Mesenchymal stem cell (in vitro differentiated cells and primary cell): ENCODE results near the gene PIBF1.
"Not testable (repeated sequence)": the region's sequence is repeated elsewhere in the genome, so short reads cannot be mapped to it uniquely, and the experiment has no call there.

Experiments
- DNase-seq: peaks from one replicate; pipeline ENCODE4 v3.0.0-alpha.2; 2013
- H2AFZ ChIP-seq: one replicate; pipeline ENCODE4 v1.6.1; 2013; ENCODE audit warnings: low read depth, mild to moderate bottlenecking, control low read depth, inconsistent platforms, low read length, moderate library complexity
- H2AK5ac ChIP-seq: 2 replicates; pipeline ENCODE4 v1.6.1; 2013; ENCODE audit warnings: low read length, moderate library complexity, mild to moderate bottlenecking, inconsistent platforms; ENCODE audit not compliant: severe bottlenecking
- H2BK120ac ChIP-seq: one replicate; pipeline ENCODE4 v1.6.1; 2013; ENCODE audit warnings: low read depth, mild to moderate bottlenecking, inconsistent platforms, low read length, moderate library complexity
- H2BK12ac ChIP-seq, 2 experiments: one replicate each; pipeline ENCODE4 v1.6.1; 2013; ENCODE audit warnings: inconsistent platforms in 2 of 2, low read length in 2 of 2, mild to moderate bottlenecking in 2 of 2, moderate library complexity in 2 of 2, control low read depth in 1 of 2
- H2BK15ac ChIP-seq: one replicate; pipeline ENCODE4 v1.6.1; 2013; ENCODE audit warnings: mild to moderate bottlenecking, low read depth, inconsistent platforms; ENCODE audit not compliant: poor library complexity, severe bottlenecking
- H2BK5ac ChIP-seq: 2 replicates; pipeline ENCODE4 v1.6.1; 2013; ENCODE audit warnings: low read depth, mild to moderate bottlenecking, low read length, control low read depth, inconsistent platforms; ENCODE audit not compliant: poor library complexity, severe bottlenecking
- H3K14ac ChIP-seq, 2 experiments: one replicate each; pipeline ENCODE4 v1.6.1; 2013; ENCODE audit warnings: inconsistent platforms in 2 of 2, low read length in 2 of 2, control low read depth in 1 of 2, mild to moderate bottlenecking in 1 of 2, moderate library complexity in 1 of 2
- H3K18ac ChIP-seq, 2 experiments: one replicate each; pipeline ENCODE4 v1.6.1; 2013; ENCODE audit warnings: inconsistent platforms in 2 of 2, low read length in 2 of 2, control low read depth in 1 of 2, low read depth in 1 of 2, mild to moderate bottlenecking in 1 of 2
- H3K23ac ChIP-seq, 2 experiments: one replicate each; pipeline ENCODE4 v1.6.1; 2013; ENCODE audit warnings: inconsistent platforms in 2 of 2, low read length in 2 of 2, mild to moderate bottlenecking in 2 of 2, moderate library complexity in 2 of 2, control low read depth in 1 of 2
- H3K27ac ChIP-seq: 2 replicates; pipeline ENCODE4 v1.5.1; 2013; ENCODE audit warnings: mild to moderate bottlenecking, moderate library complexity, low read length, control low read depth, inconsistent platforms; ENCODE audit not compliant: poor library complexity, severe bottlenecking
- H3K27me3 ChIP-seq, 2 experiments: 2 replicates each; pipeline versions ENCODE4 v1.6.1 to v1.7.0; 2013; ENCODE audit warnings: low read length in 2 of 2, mild to moderate bottlenecking in 2 of 2, moderate library complexity in 2 of 2, control low read depth in 1 of 2, inconsistent platforms in 1 of 2; ENCODE audit not compliant: control insufficient read depth in 1 of 2, insufficient read depth in 1 of 2
- H3K36me3 ChIP-seq, 2 experiments: 2 replicates each; pipeline versions ENCODE4 v1.6.1 to v1.7.0; 2013; ENCODE audit warnings: low read length in 2 of 2, control low read depth in 1 of 2, inconsistent platforms in 1 of 2, low read depth in 1 of 2, mild to moderate bottlenecking in 1 of 2; ENCODE audit not compliant: insufficient read depth in 2 of 2, control insufficient read depth in 1 of 2
- H3K4ac ChIP-seq, 2 experiments: one replicate each; pipeline ENCODE4 v1.6.1; 2013; ENCODE audit warnings: inconsistent platforms in 2 of 2, low read length in 2 of 2, mild to moderate bottlenecking in 2 of 2, moderate library complexity in 2 of 2, control low read depth in 1 of 2, low read depth in 1 of 2
- H3K4me1 ChIP-seq: 2 replicates; pipeline ENCODE4 v1.6.1; 2013; ENCODE audit warnings: low read depth, low read length, control low read depth; ENCODE audit not compliant: control insufficient read depth, insufficient read depth
- H3K4me2 ChIP-seq: 2 replicates; pipeline ENCODE4 v1.6.1; 2013; ENCODE audit warnings: low read length, mild to moderate bottlenecking, inconsistent platforms; ENCODE audit not compliant: poor library complexity, severe bottlenecking
- H3K4me3 ChIP-seq, 2 experiments: 2 replicates each; pipeline versions ENCODE4 v1.5.1 to v1.7.0; 2013; ENCODE audit warnings: low read length in 2 of 2, mild to moderate bottlenecking in 2 of 2, control low read depth in 1 of 2, low read depth in 1 of 2; ENCODE audit not compliant: insufficient read depth in 1 of 2
- H3K79me1 ChIP-seq: replicated peaks from 2 replicates; pipeline ENCODE4 v1.6.1; 2013; ENCODE audit warnings: mild to moderate bottlenecking, control low read depth, low read length, inconsistent platforms; ENCODE audit not compliant: poor library complexity, severe bottlenecking
- H3K9ac ChIP-seq: 2 replicates; pipeline ENCODE4 v1.7.0; 2013; ENCODE audit warnings: mild to moderate bottlenecking, low read length, moderate library complexity
- H3K9me3 ChIP-seq: 2 replicates; pipeline ENCODE4 v1.7.0; 2013; ENCODE audit warnings: mild to moderate bottlenecking, low read length; ENCODE audit not compliant: control insufficient read depth
- H4K8ac ChIP-seq: one replicate; pipeline ENCODE4 v1.6.1; 2013; ENCODE audit warnings: inconsistent platforms, mild to moderate bottlenecking, low read length, moderate library complexity
- H4K91ac ChIP-seq: one replicate; pipeline ENCODE4 v1.6.1; 2013; ENCODE audit warnings: mild to moderate bottlenecking, low read length, inconsistent platforms
- WGBS: methylation state at CpG from one replicate; pipeline ENCODE4 v1.1.7; 2013; ENCODE audit warnings: mixed read lengths; 5-methylcytosine and 5-hydroxymethylcytosine counted together

The PIBF1 gene

GRCh38 chr13:72805676-72806346, 23.9 kb downstream of the PIBF1 start:
- H3K18ac ChIP-seq: no peak overlapping the region
- no peak overlapping the region for H3K4ac ChIP-seq
- no peak overlapping the region for H4K91ac ChIP-seq
- no peak overlapping the region for H3K14ac ChIP-seq
- WGBS: 100% methylated on average over 1 of the region's 1 CpG
- H3K36me3 ChIP-seq: peaks cover 4 to 35% of the 10 kb centered on the region in 2 experiments
- no peaks in the 10 kb centered on the region for H3K27me3 ChIP-seq
- H3K4me2 ChIP-seq: no peak overlapping the region
- H3K9ac ChIP-seq: no peak overlapping the region
- H2AFZ ChIP-seq: no peak overlapping the region
- H3K4me1 ChIP-seq: no peaks in the 10 kb centered on the region
- no peak overlapping the region for H2BK15ac ChIP-seq
- no peak overlapping the region for H2AK5ac ChIP-seq
- no peak overlapping the region for H3K4me3 ChIP-seq
- H2BK120ac ChIP-seq: no peak overlapping the region
- peaks cover 3% of the 10 kb centered on the region for H3K79me1 ChIP-seq
- no peak overlapping the region for H3K27ac ChIP-seq
- no peak overlapping the region for H4K8ac ChIP-seq
- no peak overlapping the region for H2BK5ac ChIP-seq
- H3K9me3 ChIP-seq: no peaks in the 10 kb centered on the region
- no peak overlapping the region for H2BK12ac ChIP-seq
- peak; percentile 31 for DNase-seq
- H3K23ac ChIP-seq: no peak overlapping the region

GRCh38 chr13:72806514-72806913, 24.6 kb downstream of the PIBF1 start:
- H3K4me1 ChIP-seq, H2BK12ac ChIP-seq, DNase-seq, H2AFZ ChIP-seq, H2BK5ac ChIP-seq, H3K4me3 ChIP-seq, H3K4ac ChIP-seq, H3K9ac ChIP-seq, H2AK5ac ChIP-seq, H3K14ac ChIP-seq, H3K79me1 ChIP-seq, H3K18ac ChIP-seq, H2BK15ac ChIP-seq, H3K27ac ChIP-seq, H3K4me2 ChIP-seq, H3K23ac ChIP-seq, H3K9me3 ChIP-seq, H2BK120ac ChIP-seq, H3K27me3 ChIP-seq, H4K91ac ChIP-seq, H4K8ac ChIP-seq: not testable (repeated sequence)
- peaks cover 4 to 30% of the 10 kb centered on the region in 2 experiments for H3K36me3 ChIP-seq
- 100% methylated on average over 1 of the region's 1 CpG for WGBS

- H3K4me2 ChIP-seq: no peak overlapping the region
- no peak overlapping the region for H4K8ac ChIP-seq
- H3K23ac ChIP-seq: no peak overlapping the region
- no peak overlapping the region for H3K4me3 ChIP-seq
- H3K9ac ChIP-seq: peak overlapping the region; percentile 30
- H3K27me3 ChIP-seq: no peaks in the 10 kb centered on the region
- no peak overlapping the region for H4K91ac ChIP-seq
- H3K4me1 ChIP-seq: no peaks in the 10 kb centered on the region
- H2AFZ ChIP-seq: no peak overlapping the region
- no peaks in the 10 kb centered on the region for H3K9me3 ChIP-seq
- peak; percentile 28 for DNase-seq
- no peak overlapping the region for H2BK12ac ChIP-seq
- H2BK15ac ChIP-seq: no peak overlapping the region
- H3K18ac ChIP-seq: no peak overlapping the region
- H2AK5ac ChIP-seq: no peak overlapping the region
- no peak overlapping the region for H2BK5ac ChIP-seq
- H3K27ac ChIP-seq: no peak overlapping the region
- no CpG with 5 or more reads among the region's 1 CpG for WGBS
- no peak overlapping the region for H3K14ac ChIP-seq
- no peak overlapping the region for H2BK120ac ChIP-seq
- peaks cover 4 to 36% of the 10 kb centered on the region in 2 experiments for H3K36me3 ChIP-seq
- H3K4ac ChIP-seq: no peak overlapping the region
- H3K79me1 ChIP-seq: peaks cover 8% of the 10 kb centered on the region
Measured at GRCh38 chr13:72808917-72809500, 27.1 kb downstream of the PIBF1 start.

DNA sequence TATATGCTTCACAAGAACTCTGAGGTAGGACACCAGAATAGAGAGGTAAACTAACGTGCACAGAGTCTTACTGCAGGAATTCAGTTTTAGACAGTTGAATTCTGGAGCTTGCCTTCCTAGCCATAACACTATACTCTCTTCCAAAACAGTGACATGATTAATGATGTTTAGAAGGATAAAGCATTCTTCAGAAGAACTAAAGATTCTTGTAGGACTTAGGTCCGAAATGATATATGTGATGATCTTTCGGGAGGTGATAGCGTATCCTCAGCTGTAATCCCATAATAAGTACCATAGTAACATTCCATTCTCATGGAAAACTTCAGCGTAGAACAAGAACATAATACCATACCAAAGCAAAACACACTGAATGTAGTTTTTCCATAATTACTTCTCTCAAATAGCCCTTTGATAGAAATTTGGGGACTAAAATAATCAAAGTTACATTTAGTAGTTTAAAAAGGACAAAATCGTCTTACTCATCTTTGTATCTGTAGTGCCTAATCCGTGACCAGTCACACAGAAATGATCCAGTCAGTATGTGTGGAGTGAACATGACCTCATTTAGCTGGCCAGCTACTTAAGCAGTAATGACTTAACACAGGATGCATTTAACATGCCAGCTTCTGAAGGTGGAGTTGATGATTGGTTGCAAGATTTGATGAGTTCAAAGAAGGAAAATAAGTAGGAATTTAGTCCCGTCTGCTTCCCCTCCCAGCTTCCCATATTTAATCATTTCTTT, 38.4 kb downstream of the PIBF1 start:
- H3K4ac ChIP-seq: no peak overlapping the region

More for the DNA sequence above, 38.4 kb downstream of the PIBF1 start:
- Histone ChIP-seq H4K8ac (no peak overlapping the region), H3K27ac (no peak overlapping the region), H3K4me3 (no peak overlapping the region), H4K91ac (no peak overlapping the region), H3K36me3 (peaks cover 3 to 53% of the 10 kb centered on the region in 2 experiments), H3K14ac (no peak overlapping the region), H3K4me2 (no peak overlapping the region), H2AK5ac (no peak overlapping the region), H2BK15ac (no peak overlapping the region), H2BK12ac (no peak overlapping the region), H3K27me3 (no peaks in the 10 kb centered on the region), H3K79me1 (peaks cover 3% of the 10 kb centered on the region), H3K9me3 (no peaks in the 10 kb centered on the region), H2AFZ (no peak overlapping the region), H3K4me1 (peaks cover 1% of the 10 kb centered on the region), H2BK120ac (no peak overlapping the region), H2BK5ac (no peak overlapping the region), H3K9ac (no peak overlapping the region), H3K18ac (no peak overlapping the region), H3K23ac (no peak overlapping the region)
- 75% methylated on average over 5 of the region's 8 CpGs for WGBS
- peak; percentile 76 for DNase-seq
